Mesenteric fat pad (tissue), 1 donor: ENCODE data around the gene THAP7. TPM values are rescaled to one million over a fixed set of nuclear protein-coding genes. Genes with fewer than 3 reads are reported as not detected.

Source experiments
- DNase-seq: peaks from one replicate; pipeline ENCODE4 v3.0.0-alpha.2; 2020; ENCODE audit warnings: low spot score
- total RNA-seq: library from RNA; stranded (reverse); fragmentation: NEBNext Ultra II Directional; extraction: Animal tissue kit (Norgen Biotek cat#: 25700); gene quantifications from one replicate; pipeline ENCODE4 v1.2.1, GENCODE V29; 2021
- donor health status: DM: yes; HTN: yes; CAD: no.

The THAP7 gene
- total RNA-seq, 1 donor from 2014 or later, result 15.5 TPM

DNA sequence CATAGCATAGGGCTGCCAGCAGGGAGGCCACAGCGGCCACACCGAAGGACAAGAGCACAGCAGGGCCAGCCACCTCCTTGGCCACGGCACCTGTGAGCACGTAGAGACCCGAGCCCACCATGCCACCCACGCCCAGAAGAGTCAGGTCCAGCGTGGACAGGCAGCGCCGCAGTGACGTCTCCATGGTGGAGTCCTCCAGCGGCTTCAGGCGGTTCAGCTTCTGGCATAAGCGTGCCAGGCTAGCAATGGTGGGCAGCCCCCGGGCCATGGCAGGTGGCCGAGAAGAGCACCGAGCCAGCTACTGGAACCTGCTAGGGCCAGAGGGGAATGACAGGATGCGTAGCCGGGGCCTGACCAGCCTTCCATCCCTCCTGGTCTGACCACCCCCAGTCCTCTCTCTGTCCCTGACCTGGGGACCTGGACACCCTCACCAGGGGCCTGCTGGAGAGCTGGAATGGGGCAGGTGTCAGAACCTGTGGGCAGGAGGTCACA is 29.7 kb upstream of the THAP7 start:
- no peak for DNase-seq

DNA sequence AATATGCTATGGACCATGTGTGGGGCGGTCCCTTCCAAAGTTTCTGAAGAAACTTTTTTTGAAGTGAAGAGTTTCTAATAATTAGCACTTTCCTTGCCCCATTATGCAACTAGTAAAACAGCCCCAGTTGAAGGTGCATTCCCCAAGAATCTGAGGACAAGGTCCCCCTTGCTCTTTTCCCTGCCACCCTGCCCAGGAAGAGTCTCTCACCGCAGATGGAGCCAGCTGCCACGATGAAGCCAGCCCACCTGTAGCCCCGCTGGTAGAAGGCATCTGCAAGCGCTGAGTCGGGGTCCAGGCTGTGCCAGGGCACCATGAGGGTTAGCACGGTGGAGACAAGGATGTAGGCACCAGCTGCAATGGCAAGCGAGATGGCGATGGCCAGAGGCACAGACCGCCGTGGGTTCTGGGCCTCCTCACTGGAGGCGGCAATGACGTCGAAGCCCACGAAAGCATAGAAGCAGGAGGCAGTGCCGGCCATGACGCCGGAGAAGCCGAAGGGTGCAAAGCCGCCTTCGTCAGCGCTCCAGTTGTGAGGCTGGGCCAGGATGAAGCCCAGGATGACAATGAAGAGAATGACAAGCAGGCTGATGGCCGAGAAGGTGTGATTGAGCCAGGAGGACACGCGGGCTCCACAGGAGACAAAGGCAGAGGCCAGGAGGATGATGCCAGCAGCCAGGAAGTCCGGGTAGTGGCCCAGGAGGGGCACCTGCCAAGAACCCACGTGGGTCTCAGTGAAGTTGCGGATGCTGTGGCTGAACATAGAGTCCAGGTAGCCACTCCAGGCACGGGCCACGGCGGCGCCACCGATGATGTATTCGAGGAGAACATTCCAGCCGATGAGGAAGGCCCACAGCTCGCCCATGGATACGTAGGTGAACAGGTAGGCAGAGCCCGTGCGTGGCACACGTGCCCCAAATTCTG is 29.0 kb upstream of the THAP7 start:
- DNase-seq, result no peak

- no peak for DNase-seq
Measured at GRCh38 chr22:21030032-21030431, 28.1 kb upstream of the THAP7 start.

DNA sequence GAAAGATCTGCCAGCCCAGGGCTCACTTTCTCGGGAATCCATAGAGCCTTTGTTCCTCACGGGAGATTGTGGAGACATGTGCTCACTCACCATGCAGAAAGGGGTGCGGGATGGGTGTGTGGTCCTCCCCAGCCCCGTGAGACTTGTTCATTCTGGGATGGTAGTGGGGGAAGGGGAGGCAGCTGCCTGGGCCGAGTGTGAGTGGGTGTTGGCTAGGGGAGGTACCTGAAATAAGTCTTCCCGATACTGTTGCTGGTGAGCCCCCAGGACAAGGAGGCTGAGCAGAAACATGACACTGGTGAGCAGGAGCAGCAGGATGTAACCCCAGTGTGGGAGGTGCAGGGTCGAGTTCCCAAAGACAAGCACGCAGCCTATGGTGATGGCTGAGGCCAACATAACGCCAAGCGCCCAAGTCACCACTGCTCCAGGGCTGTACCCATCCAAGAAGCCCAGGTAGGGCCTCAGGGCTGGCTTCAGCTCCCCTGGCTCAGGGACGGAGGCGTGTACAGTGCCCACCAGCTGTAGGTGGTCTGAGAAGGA is 27.6 kb upstream of the THAP7 start:
- DNase-seq, result no peak

DNA sequence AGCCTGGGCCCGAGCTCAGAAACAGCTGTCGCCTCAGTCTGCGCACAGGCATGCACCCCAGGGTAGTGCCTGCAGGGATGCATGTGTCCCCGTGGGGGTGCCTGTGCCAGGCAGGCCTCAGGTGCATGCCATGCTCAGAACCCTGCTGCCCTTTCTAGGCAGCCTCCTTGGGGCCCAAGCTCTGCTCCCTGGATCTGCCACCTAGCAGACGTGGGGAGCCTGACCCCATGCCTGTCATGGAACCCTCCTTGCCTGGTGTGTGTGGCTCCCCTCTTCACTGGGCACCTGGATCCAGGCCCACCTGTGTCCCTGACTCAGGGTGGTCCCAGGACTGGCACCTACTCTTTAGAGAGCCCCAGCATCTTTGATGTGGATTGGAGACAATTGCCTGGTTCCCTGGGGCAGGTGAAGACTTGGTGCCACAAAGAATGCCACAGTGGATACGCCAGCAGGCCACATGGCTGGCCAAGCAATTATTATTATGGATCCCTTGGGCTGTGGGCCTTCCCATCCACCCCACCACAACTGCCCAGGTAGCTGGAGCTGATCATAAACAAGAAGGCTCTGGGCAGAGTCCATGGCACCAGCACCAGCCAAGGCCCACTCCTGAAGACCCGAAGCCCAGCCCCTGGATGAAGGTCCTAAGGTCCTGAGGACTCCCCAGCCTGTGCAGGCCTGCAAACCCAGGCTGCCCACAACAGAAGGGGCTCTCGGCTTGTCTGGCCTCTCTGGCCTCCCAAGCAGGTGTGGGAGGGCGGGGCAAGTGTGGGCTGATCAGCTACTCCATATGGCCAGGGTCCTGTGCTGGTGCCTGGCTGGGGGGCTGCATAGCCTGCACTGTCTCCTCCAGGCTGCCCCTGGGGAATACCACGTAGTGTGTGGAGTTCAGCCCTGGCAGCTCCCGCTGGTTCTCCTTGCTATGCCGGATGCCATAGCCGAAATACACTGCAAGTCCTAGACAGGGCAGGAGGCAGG is 26.6 kb upstream of the THAP7 start:
- no peak for DNase-seq

- no peak for DNase-seq
Measured at GRCh38 chr22:21026783-21027692, 25.1 kb upstream of the THAP7 start.

- DNase-seq, result no peak
Measured at GRCh38 chr22:21025763-21026755, 24.1 kb upstream of the THAP7 start.

DNA sequence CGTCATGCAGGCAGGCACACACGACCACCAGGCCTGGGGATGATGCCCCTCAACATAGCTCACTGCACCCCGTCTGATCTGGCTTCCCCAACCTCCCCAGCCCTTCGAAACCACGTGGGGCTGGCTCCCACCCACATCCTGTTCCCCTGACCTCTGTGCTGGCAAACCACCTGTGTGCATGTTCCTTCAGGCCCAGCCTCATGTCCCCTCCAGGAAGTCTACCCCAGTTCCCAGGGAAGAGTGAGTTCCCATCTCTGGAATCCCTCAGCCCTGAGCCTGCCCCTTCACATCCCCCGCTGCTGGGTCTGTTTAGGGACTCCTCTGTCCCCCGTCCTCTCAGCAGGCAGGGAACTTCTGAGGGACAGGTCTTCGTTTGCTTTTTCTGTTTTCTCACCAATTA is 23.3 kb upstream of the THAP7 start:
- no peak for DNase-seq

DNA sequence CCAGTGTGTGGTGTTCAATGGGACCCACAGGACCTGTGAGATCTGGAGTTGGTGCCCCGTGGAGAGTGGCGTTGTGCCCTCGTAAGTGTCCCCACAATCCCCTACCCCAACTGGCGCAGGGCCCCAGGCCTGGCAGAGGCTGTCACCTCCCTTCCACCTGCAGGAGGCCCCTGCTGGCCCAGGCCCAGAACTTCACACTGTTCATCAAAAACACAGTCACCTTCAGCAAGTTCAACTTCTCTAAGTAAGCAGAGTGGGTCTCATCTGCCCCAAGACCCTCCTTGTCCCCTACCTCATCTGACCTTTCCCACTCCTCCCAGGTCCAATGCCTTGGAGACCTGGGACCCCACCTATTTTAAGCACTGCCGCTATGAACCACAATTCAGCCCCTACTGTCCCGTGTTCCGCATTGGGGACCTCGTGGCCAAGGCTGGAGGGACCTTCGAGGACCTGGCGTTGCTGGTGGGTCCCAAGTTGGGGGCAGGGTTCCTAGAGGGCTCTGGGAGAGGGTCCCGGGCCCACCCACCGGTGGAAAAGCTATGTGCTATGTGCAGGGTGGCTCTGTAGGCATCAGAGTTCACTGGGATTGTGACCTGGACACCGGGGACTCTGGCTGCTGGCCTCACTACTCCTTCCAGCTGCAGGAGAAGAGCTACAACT is 21.2 kb upstream of the THAP7 start:
- DNase-seq, result no peak

DNA sequence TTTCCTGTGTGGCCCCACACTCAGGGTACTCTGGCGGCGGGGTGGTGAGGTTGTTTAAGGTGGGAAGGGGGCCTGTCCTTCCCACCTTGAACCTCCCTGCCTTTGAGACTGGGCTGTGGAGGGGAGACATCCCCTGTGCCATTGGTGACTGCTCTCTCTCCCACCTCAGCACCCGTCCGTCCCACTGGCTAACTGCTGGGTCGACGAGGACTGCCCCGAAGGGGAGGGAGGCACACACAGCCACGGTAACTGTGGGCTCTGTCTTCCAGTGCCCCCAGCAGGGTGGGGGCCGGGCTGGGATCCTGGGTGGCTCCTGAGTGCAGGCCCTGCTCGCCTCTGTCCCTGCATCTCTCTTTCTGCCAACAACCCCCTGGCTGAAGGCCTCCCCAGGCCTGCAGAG is 20.6 kb upstream of the THAP7 start:
- no peak for DNase-seq

DNA sequence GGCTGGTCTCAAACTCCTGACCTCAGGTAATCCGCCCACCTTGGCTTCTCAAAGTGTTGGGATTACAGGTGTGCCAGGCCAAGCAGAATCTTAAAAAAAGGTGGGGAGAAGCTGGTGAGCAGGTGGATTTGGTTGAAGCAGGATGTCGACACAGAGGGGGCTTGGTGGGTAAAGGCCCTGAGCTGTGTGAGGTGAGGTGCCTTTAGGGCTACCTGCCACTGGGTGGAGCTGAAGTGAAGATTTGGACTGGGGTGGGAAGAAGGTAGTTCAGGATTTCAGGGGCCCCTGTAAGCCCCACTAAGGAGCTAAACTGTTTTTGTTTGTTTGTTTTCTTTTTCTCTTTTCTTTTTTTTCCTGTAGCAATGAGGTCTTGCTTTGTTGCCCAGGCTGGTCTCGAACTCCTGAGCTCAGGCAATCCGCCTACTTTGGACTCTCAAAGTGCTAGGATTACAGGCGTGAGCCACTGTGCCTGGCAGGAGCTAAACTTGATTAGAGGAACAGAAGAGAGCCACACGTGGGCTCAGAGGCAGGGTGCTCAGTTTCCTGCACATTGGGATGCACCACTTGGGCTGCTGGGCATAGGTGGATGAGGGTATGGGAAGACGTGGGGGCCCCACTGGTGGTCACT is 19.0 kb upstream of the THAP7 start:
- no peak for DNase-seq

GRCh38 chr22:21018314-21018713 is 16.4 kb upstream of the THAP7 start:
- no peak for DNase-seq

- no peak for DNase-seq
Measured at GRCh38 chr22:21016644-21017420, 14.9 kb upstream of the THAP7 start.

DNA sequence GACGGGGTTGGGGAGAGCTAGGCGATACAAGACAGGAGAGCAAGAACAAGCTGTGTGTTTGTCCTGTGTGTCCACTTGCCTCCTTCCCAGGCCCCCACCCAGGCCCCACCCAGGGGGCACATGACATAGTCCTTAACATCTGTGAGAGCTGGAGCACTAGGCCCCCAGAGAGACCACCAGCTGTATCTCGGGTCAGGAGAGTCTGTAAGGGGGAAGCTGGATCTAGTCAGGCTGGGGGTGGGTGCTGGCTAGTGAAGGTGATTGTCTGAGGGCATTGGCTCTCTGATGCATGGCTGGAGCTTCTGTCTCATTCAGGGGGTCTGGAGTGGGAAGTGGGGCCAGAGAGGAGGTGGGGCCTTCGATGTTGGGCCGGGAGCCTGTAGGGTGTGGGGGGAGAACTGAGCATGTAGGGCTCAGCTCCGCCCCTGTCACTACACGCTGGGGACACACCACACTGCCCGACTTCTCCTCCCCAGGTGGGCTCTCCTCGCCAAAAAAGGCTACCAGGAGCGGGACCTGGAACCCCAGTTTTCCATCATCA is 13.6 kb upstream of the THAP7 start:
- no peak for DNase-seq

GRCh38 chr22:21014726-21015465 is 13.0 kb upstream of the THAP7 start, which contains the start of gene P2RX6:
Gene P2RX6, plus strand, starts transcription at chr22:21015165. Its CDS starts 10 bp downstream, at chr22:21015175.
- DNase-seq, result no peak

GRCh38 chr22:21014202-21014725 is 12.3 kb upstream of the THAP7 start:
- peak; percentile 92 for DNase-seq
